ENCODE results near the gene SMARCD1.

Gene SMARCD1

DNA sequence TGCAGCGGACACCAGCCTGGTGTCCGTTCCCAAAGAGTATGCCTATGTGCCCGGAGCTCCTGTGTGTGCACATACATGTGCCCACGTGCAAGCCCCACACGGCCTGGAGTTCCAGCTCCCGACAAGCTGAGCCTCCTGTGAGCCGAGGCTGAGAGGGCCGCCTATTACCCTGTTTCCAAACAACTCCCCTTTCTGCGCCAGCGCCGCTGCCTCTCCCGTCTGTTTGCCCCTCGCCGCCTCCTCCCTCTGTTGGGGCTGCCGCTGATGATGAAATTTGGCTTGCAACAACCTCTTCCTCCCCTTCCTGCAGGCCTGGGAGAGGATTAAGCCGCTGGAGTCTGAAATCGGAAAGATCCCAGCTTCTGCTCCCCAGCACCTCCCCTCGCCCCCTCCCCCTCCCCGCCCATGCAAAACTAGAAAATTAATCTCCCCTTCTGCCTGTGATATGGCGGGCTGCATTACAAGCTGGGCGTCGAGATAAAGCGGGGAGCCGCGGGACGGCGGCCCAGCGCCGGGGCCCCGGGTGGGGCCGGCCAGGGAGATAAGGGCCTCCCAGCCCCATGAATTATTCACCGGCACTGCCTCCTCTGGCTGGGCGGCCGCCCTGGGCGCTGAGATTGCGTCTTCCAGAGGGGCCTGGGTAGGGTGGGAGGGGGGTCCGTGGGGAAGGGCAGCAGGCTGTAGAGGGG, 34.6 kb upstream of the SMARCD1 start:
- H3K4me3 ChIP-seq (ENCODE audit: low read length): peak overlapping the region; percentile 42
- TF ChIP-seq, protein P1, sequence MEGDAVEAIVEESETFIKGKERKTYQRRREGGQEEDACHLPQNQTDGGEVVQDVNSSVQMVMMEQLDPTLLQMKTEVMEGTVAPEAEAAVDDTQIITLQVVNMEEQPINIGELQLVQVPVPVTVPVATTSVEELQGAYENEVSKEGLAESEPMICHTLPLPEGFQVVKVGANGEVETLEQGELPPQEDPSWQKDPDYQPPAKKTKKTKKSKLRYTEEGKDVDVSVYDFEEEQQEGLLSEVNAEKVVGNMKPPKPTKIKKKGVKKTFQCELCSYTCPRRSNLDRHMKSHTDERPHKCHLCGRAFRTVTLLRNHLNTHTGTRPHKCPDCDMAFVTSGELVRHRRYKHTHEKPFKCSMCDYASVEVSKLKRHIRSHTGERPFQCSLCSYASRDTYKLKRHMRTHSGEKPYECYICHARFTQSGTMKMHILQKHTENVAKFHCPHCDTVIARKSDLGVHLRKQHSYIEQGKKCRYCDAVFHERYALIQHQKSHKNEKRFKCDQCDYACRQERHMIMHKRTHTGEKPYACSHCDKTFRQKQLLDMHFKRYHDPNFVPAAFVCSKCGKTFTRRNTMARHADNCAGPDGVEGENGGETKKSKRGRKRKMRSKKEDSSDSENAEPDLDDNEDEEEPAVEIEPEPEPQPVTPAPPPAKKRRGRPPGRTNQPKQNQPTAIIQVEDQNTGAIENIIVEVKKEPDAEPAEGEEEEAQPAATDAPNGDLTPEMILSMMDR (conservative IDR thresholded peaks at IDR 0.05; ENCODE audit: low read length): no peak
- peak; percentile 64 for DNase-seq (ENCODE audit: low read depth)

DNA sequence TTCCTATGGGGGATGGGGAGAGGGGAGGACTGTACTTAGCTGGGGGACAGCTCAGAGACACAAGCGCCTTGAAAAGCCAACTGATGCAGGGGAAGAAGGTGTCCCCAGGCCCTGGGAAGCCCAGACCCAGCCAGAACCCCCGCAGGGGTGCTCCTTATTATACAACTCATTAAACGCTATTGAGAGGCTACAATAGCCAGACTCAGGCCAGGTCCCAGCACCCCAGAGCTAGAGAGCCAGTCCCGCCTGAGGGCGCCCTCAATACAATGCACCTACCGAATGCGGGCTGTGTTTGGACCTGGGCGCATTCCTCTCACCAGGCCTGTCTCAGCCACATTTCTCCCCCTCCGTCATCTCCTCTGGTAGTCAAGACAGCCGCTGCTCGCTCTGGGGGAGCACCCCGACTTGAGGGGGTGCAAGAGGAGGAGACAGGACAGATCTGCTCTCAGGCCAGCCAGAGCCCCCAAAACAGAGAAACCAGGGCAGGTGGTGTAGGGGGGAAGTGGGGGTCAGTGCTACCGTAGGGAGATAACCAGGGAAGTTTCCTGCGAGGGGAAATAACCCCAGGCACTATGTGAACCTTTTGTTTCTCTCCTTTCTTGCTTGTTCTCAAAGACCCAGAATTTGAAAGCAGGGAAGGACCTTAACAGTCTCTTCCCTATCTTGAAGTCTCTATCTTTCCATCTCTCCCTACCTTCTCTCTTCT, 33.9 kb upstream of the SMARCD1 start:
- no peak for DNase-seq (ENCODE audit: low read depth)
- TF ChIP-seq, protein P1 (conservative IDR thresholded peaks at IDR 0.05; ENCODE audit: low read length): no peak
- H3K4me3 ChIP-seq (ENCODE audit: low read length): no peak overlapping the region

DNA sequence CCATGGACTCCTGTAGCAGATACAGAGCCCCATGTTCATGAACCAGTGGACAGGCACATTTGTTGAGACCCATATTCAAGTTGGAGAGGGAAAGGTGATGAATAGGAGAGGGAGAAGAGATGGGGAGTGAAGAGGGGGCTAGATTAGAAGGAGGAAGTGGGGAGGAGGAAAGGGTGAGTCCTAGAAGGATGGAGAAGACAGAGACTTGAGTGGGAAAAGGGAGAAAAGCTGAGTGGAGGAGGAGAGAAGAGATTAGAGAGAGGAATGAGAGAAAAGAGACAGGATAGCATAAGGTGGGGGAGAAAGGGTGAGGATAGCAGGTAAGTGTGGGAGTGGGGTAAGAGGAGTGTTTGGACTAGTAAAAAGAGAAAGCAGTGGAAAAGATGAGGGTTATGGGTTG, 32.6 kb upstream of the SMARCD1 start:
- H3K4me3 ChIP-seq (ENCODE audit: low read length): no peak overlapping the region
- TF ChIP-seq, protein P1 (conservative IDR thresholded peaks at IDR 0.05; ENCODE audit: low read length): no peak
- DNase-seq (ENCODE audit: low read depth): no peak

DNA sequence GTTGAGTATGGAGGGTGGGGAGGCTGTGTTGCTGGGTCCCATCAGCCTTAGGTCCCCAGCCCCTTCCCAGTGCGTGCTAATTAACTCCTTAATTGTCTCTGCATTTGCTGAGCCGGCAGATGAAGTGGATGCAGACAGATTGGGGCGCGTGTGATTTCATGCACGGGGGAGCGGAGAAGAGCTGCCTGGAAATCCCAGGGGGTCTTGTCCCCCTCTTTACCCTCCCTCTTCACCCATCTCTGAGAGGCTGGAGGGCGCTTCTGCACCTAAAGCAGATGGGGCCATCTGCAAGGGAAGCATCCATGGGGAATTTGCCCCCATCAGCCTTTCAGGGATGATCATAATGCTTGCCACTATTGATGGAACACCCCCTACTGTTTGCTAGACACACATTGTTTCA, 32.2 kb upstream of the SMARCD1 start:
- TF ChIP-seq, protein P1 (conservative IDR thresholded peaks at IDR 0.05; ENCODE audit: low read length): 0 out of 2 replicates have a peak, but pooled peaks have one; percentile 9
- no peak for DNase-seq (ENCODE audit: low read depth)
- H3K4me3 ChIP-seq (ENCODE audit: low read length): no peak overlapping the region

DNA sequence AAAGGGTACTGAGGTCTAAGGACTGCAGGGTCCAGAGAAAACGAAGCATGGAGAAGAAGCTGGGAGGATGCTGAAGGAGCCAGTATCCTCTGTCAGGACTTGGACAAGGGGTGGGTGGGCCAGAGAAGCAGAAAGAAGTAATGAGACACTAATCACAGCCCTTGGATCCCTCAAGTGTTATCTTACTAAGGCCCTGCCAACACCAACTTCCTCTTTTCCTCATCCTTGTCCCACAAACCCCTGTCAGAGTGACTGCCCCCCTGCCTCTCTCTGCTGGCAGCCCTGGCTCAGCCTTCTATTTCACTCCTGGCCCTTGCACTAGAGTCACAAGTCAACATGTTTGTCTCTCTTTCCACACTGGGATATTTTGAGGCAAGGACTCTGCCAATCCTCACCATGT, 31.6 kb upstream of the SMARCD1 start:
- DNase-seq (ENCODE audit: low read depth): no peak
- no peak overlapping the region for H3K4me3 ChIP-seq (ENCODE audit: low read length)
- TF ChIP-seq, protein P1 (conservative IDR thresholded peaks at IDR 0.05; ENCODE audit: low read length): no peak

DNA sequence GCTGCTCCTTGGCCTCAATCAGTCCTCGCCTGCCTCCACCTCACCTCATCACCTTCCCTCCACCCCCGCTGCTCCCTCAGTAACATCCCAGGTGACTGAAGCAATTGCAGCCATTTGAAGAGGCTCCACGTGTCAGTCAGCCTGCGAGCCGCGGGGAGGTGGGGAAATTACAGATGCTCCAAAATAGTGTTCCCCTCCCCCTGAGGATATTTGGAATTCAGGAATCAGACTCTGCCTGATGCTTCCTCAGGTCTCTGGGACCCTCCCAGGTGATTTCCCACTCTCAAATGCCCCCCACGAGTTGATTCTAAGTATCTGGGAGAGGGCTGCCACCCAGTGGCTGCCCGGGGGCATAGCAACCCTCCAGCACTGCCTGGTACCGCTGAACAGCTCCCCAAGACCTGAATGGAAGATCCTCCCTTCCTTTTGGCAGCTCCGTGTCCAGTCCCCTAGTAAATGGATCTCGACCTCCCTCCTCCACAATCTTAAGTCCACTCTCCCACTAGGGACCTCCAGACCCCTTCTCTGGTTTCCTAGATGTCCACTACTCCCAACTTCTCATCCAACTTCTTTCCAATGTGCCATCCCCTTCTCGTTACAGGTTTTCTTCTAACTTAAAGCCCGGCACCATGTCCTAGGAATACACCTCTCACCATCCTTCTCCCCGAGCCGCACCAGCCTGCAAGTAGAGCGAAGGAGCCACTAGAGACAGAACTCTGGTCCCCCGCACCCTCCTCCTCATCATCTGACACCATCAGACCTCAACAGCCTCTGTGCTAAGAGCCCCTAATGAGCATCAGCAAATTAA, 29.1 kb upstream of the SMARCD1 start:
- TF ChIP-seq, protein P1 (conservative IDR thresholded peaks at IDR 0.05; ENCODE audit: low read length): peak; percentile 98
- peak overlapping the region; percentile 17; the same call in 1 of the 2 replicates for H3K4me3 ChIP-seq (ENCODE audit: low read length)
- peak; percentile 30 for DNase-seq (ENCODE audit: low read depth)

All from AG10803 (cell line).